Measurements from ENCODE around the gene CDK1.

The CDK1 gene

GRCh38 chr10:60778971-60779796, 906 bp downstream of the CDK1 start:
- FAIRE-seq: no peak

- FAIRE-seq: no peak
Observed at GRCh38 chr10:60781661-60782060, 3.4 kb downstream of the CDK1 start.

- FAIRE-seq: no peak
Observed at GRCh38 chr10:60784641-60785040, 6.4 kb downstream of the CDK1 start.

- no peak for FAIRE-seq
Observed at GRCh38 chr10:60788544-60788943, 10.3 kb downstream of the CDK1 start.

GRCh38 chr10:60789340-60789739, 11.1 kb downstream of the CDK1 start:
- FAIRE-seq: no peak

- FAIRE-seq: no peak
Observed at GRCh38 chr10:60794953-60795352, 16.7 kb downstream of the CDK1 start.

- FAIRE-seq: no peak
Observed at GRCh38 chr10:60795465-60796202, 17.4 kb downstream of the CDK1 start.

- FAIRE-seq: no peak
Observed at GRCh38 chr10:60796481-60796880, 18.2 kb downstream of the CDK1 start.

GRCh38 chr10:60797200-60797599, 18.9 kb downstream of the CDK1 start:
- FAIRE-seq: no peak

GRCh38 chr10:60798031-60798430, 19.8 kb downstream of the CDK1 start:
- no peak for FAIRE-seq

GRCh38 chr10:60798870-60799269, 20.6 kb downstream of the CDK1 start:
- no peak for FAIRE-seq

- FAIRE-seq: no peak
Observed at GRCh38 chr10:60799971-60800650, 21.8 kb downstream of the CDK1 start.

GRCh38 chr10:60800918-60801317, 22.6 kb downstream of the CDK1 start:
- no peak for FAIRE-seq

GRCh38 chr10:60801522-60801921, 23.2 kb downstream of the CDK1 start:
- no peak for FAIRE-seq

- no peak for FAIRE-seq
Observed at GRCh38 chr10:60803433-60803832, 25.2 kb downstream of the CDK1 start.

GRCh38 chr10:60803865-60804264, 25.6 kb downstream of the CDK1 start:
- FAIRE-seq: no peak

GRCh38 chr10:60806921-60807320, 28.6 kb downstream of the CDK1 start:
- FAIRE-seq: no peak

- no peak for FAIRE-seq
Observed at GRCh38 chr10:60807499-60807898, 29.2 kb downstream of the CDK1 start.

- FAIRE-seq: no peak
Observed at GRCh38 chr10:60808036-60808435, 29.8 kb downstream of the CDK1 start.

- no peak for FAIRE-seq
Observed at GRCh38 chr10:60809157-60809556, 30.9 kb downstream of the CDK1 start.

- FAIRE-seq: no peak
Observed at GRCh38 chr10:60810437-60811182, 32.3 kb downstream of the CDK1 start.

GRCh38 chr10:60816628-60817397, 38.5 kb downstream of the CDK1 start:
- peak; percentile 88 for FAIRE-seq
